PFSK-1 (cell line): ENCODE data around the gene BTBD1.

Experiments used
- FOXP2 ChIP-seq: optimal IDR thresholded peaks from 2 replicates; pipeline ENCODE3; 2011; ENCODE audit warnings: borderline replicate concordance, control low read depth, inconsistent platforms; ENCODE audit not compliant: insufficient read depth; ENCODE audit errors: extremely low read length, extremely low read depth
- POLR2AphosphoS5 ChIP-seq: IDR thresholded peaks from 2 replicates; pipeline ENCODE4 v1.6.1; 2012; ENCODE audit warnings: low read depth, mild to moderate bottlenecking, control low read depth, low read length, moderate library complexity
- REST ChIP-seq, 2 experiments: IDR thresholded peaks; 2 replicates each; pipeline versions ENCODE4 v1.6.1 to v1.8.0; 2011 to 2012; ENCODE audit warnings: low read depth in 2 of 2, low read length in 2 of 2, control low read depth in 1 of 2, inconsistent platforms in 1 of 2, mild to moderate bottlenecking in 1 of 2, moderate library complexity in 1 of 2; ENCODE audit not compliant: insufficient read depth in 1 of 2
- SIN3A ChIP-seq: IDR thresholded peaks from 2 replicates; pipeline ENCODE4 v1.6.1; 2012; ENCODE audit warnings: mild to moderate bottlenecking, low read length, moderate library complexity, borderline replicate concordance; ENCODE audit not compliant: insufficient read depth

GRCh38 chr15:83078712-83079111 is 11.7 kb upstream of the BTBD1 start:
- no peak for TF ChIP-seq REST (IDR thresholded peaks at IDR 0.05; ENCODE audit: insufficient read depth in 1 of 2, low read depth in 2 of 2, low read length in 2 of 2)
- no peak for TF ChIP-seq FOXP2
- no peak for TF ChIP-seq SIN3A
- TF ChIP-seq POLR2AphosphoS5: no peak
